Endothelial cell of umbilical vein (primary cell): ENCODE results near the gene CDC5L. TPM values are rescaled to one million over a fixed set of nuclear protein-coding genes. Genes with fewer than 3 reads are reported as not detected.

Source experiments
- BruUV-seq: library from RNA; stranded (reverse); fragments of 400-500 nt; replicated peaks from 2 replicates; lab custom pipeline; 2021; lab: Mats Ljungman, UMichigan
- CTCF ChIA-PET: fragments of 300-600, 350-600 bp; sonication (Branson Sonifier 250); formaldehyde crosslinking; loops from one replicate; lab custom pipeline; 2021; ENCODE audit warnings: antibody characterized with exemption, inconsistent platforms; lab: Charles Lee
- POLR2A ChIA-PET: fragments of 300-600, 350-600 bp; sonication (Branson Sonifier 250); formaldehyde crosslinking; loops from one replicate; lab custom pipeline; 2021; ENCODE audit warnings: antibody characterized with exemption, inconsistent platforms; lab: Charles Lee
- DNase-seq: peaks from one replicate; pipeline ENCODE4 v3.0.0-alpha.2; 2011; ENCODE audit warnings: low read depth, low spot score
- FAIRE-seq: peaks from 2 replicates; lab custom pipeline; 2011; peaks lifted over from hg19 to GRCh38; lab: Jason Lieb, UNC
- H2AFZ ChIP-seq: 2 replicates; pipeline ENCODE4 v1.6.0; 2012; ENCODE audit warnings: low read depth, low read length, control low read depth, inconsistent platforms
- H3K27ac ChIP-seq: 2 replicates; pipeline ENCODE4 v1.5.1; 2011; ENCODE audit warnings: low read depth, mild to moderate bottlenecking, control low read depth, low read length, moderate library complexity; ENCODE audit not compliant: insufficient read depth
- H3K27me3 ChIP-seq, 2 experiments: 2 replicates each; pipeline versions ENCODE4 v1.6.0 to v1.6.1; 2011; ENCODE audit warnings: low read length in 2 of 2, mixed read lengths in 1 of 2; ENCODE audit not compliant: control insufficient read depth in 2 of 2, insufficient read depth in 2 of 2
- H3K36me3 ChIP-seq, 2 experiments: 2 replicates in 1 of 2; 3 replicates in 1 of 2; pipeline ENCODE4 v1.5.1; 2011; ENCODE audit warnings: low read length in 2 of 2, mild to moderate bottlenecking in 1 of 2, moderate library complexity in 1 of 2; ENCODE audit not compliant: control insufficient read depth in 2 of 2, insufficient read depth in 2 of 2; ENCODE audit errors: extremely low read depth in 1 of 2
- H3K4me1 ChIP-seq: 3 replicates; pipeline ENCODE4 v1.5.1; 2011; ENCODE audit warnings: mild to moderate bottlenecking, low read length; ENCODE audit not compliant: control insufficient read depth, insufficient read depth; ENCODE audit errors: extremely low read depth
- H3K4me2 ChIP-seq: 2 replicates; pipeline ENCODE4 v1.6.1; 2011; ENCODE audit warnings: low read length, control low read depth, mixed read lengths; ENCODE audit not compliant: insufficient read depth
- H3K4me3 ChIP-seq, 3 experiments: fragments of 200-600 bp in 1 of 3; sonication (generic), shearing (Covaris generic) in 1 of 3; replicated peaks in 1 of 3; 2 replicates each; pipeline ENCODE4 v1.5.1; 2011 to 2016; ENCODE audit warnings: control low read depth in 3 of 3, low read length in 3 of 3, mild to moderate bottlenecking in 2 of 3, inconsistent platforms in 1 of 3, low read depth in 1 of 3, moderate library complexity in 1 of 3; ENCODE audit not compliant: insufficient read depth in 1 of 3
- H3K79me2 ChIP-seq: 2 replicates; pipeline ENCODE4 v1.6.0; 2012; ENCODE audit warnings: low read length, inconsistent platforms; ENCODE audit not compliant: control insufficient read depth, insufficient read depth
- H3K9ac ChIP-seq: replicated peaks from 2 replicates; pipeline ENCODE3; 2011; ENCODE audit warnings: low read length, control low read depth; ENCODE audit not compliant: insufficient read depth; ENCODE audit errors: extremely low read depth
- H3K9me1 ChIP-seq: replicated peaks from 3 replicates; pipeline ENCODE4 v1.6.0; 2011; ENCODE audit warnings: mild to moderate bottlenecking, low read length; ENCODE audit not compliant: control insufficient read depth, insufficient read depth; ENCODE audit errors: extremely low read depth
- H3K9me3 ChIP-seq: replicated peaks from 2 replicates; pipeline ENCODE4 v1.5.1; 2012; ENCODE audit warnings: low read length, inconsistent platforms; ENCODE audit not compliant: control insufficient read depth, insufficient read depth
- H4K20me1 ChIP-seq: replicated peaks from 2 replicates; pipeline ENCODE3; 2011; ENCODE audit warnings: mild to moderate bottlenecking, low read length; ENCODE audit not compliant: control insufficient read depth, insufficient read depth; ENCODE audit errors: extremely low read depth
- CTCF ChIP-seq, 2 donors: IDR thresholded peaks; 1 replicate in 1 of 2; 2 replicates in 1 of 2; pipeline ENCODE4 v1.5.1; 2011; ENCODE audit warnings: low read length in 2 of 2, mild to moderate bottlenecking in 2 of 2, moderate library complexity in 2 of 2, control low read depth in 1 of 2, inconsistent platforms in 1 of 2, low read depth in 1 of 2; ENCODE audit not compliant: insufficient read depth in 1 of 2; ENCODE audit errors: extremely low read depth in 1 of 2
- EZH2 ChIP-seq: IDR thresholded peaks from 2 replicates; pipeline ENCODE4 v1.6.1; 2012; ENCODE audit warnings: borderline replicate concordance, low read depth, mild to moderate bottlenecking, moderate library complexity, low read length, inconsistent platforms; ENCODE audit not compliant: severe bottlenecking
- FOS ChIP-seq: IDR thresholded peaks from 2 replicates; pipeline ENCODE4 v1.6.1; 2011; ENCODE audit warnings: mild to moderate bottlenecking, low read length, moderate library complexity, borderline replicate concordance; ENCODE audit not compliant: insufficient read depth
- GATA2 ChIP-seq: IDR thresholded peaks from 2 replicates; pipeline ENCODE4 v1.7.0; 2011; ENCODE audit warnings: low read depth, mild to moderate bottlenecking, moderate library complexity, mixed read lengths, low read length; ENCODE audit not compliant: insufficient read length, insufficient read depth
- JUN ChIP-seq: IDR thresholded peaks from 2 replicates; pipeline ENCODE4 v1.6.1; 2011; ENCODE audit warnings: borderline replicate concordance, low read depth; ENCODE audit not compliant: insufficient read length, insufficient read depth
- MAX ChIP-seq: IDR thresholded peaks from 2 replicates; pipeline ENCODE4 v1.6.1; 2011; ENCODE audit not compliant: insufficient read depth, insufficient read length
- MYC ChIP-seq: IDR thresholded peaks from one replicate; pipeline ENCODE4 v1.6.1; 2011; ENCODE audit warnings: mild to moderate bottlenecking, low read depth, low read length
- POLR2A ChIP-seq: IDR thresholded peaks from 2 replicates; pipeline ENCODE4 v1.6.1; 2012; ENCODE audit warnings: low read depth, mild to moderate bottlenecking, control low read depth, low read length
- POLR2AphosphoS5 ChIP-seq: IDR thresholded peaks from 2 replicates; pipeline ENCODE4 v1.6.1; 2012; ENCODE audit warnings: low read depth, mild to moderate bottlenecking, control low read depth, low read length, moderate library complexity; ENCODE audit not compliant: insufficient read depth
- dilution Hi-C: fragments of 300-500 bp; cut with MboI; formaldehyde crosslinking; loops from one replicate; pipeline ENCODE4 v1.15.0; 2019; ENCODE audit warnings: low sequenced_read_pairs; ENCODE audit not compliant: extremely low pct_ligation_motif_present
- intact Hi-C: fragments of 100-400 bp; cut with micrococcal nuclease; formaldehyde crosslinking; loops from one replicate; pipeline ENCODE4 v1.10.0; 2022
- polyA plus RNA-seq, 4 experiments: library from polyadenylated mRNA; depleted of rRNA in 3 of 4; stranded (reverse) in 3 of 4; unstranded in 1 of 4; fragments of >200 nt; gene quantifications; 2 replicates each; pipeline versions ENCODE4 v1.2.1 to v1.2.3, GENCODE V29; 2011 to 2012; ENCODE audit warnings: missing spikeins in 1 of 4
- total RNA-seq: library from RNA; stranded (reverse); gene quantifications from 2 replicates; pipeline ENCODE4 v1.2.3, GENCODE V29; 2021

The CDC5L gene
- total and polyA plus RNA-seq, 2 donors (not counting 3 experiments of a cell fraction or from before 2014, with no cell fraction given): 6.9 to 24.6 TPM

- Histone ChIP-seq H3K27me3 (peaks cover 0 to 8% of the 10 kb centered on the region in 2 experiments), H3K9me3 (no peaks in the 10 kb centered on the region), H4K20me1 (no peaks in the 10 kb centered on the region), H3K27ac (no peak overlapping the region), H3K36me3 (no peaks in the 10 kb centered on the region), H3K79me2 (no peaks in the 10 kb centered on the region), H3K9me1 (no peaks in the 10 kb centered on the region), H3K9ac (no peak overlapping the region), H2AFZ (no peak overlapping the region), H3K4me2 (no peak overlapping the region), H3K4me3 (no peak overlapping the region), H3K4me1 (no peaks in the 10 kb centered on the region)
- intact Hi-C loops: loop anchor here (2.0 kb wide), 2 partner anchors 181 to 1449 kb away; no protein-coding TSS in a partner anchor
- ChIA-PET POLR2A (no interaction called here), CTCF (interaction anchor here (1.2 kb wide), 1 partner anchor 157 kb away, joined by 3 read pairs; no protein-coding TSS in a partner anchor)
- BruUV-seq: no TSS peak
- dilution Hi-C loops: no loop called here
- no peak for FAIRE-seq
- TF ChIP-seq GATA2 (no peak), POLR2A (no peak), JUN (no peak), MAX (no peak), FOS (no peak), MYC (no peak), EZH2 (no peak), CTCF (IDR thresholded peaks at IDR 0.05; ENCODE audit: extremely low read depth in 1 of 2, insufficient read depth in 1 of 2, low read depth in 1 of 2, low read length in 2 of 2) (no peak), POLR2AphosphoS5 (no peak)
- DNase-seq: no peak
Observed at GRCh38 chr6:44473393-44474189, 86.1 kb downstream of the CDC5L start.
